ENCODE measurements around the gene PDLIM5.
A peak's percentile ranks its signal among the peaks of the same experiment; 100 is the strongest.
"Not testable (repeated sequence)": the region's sequence is repeated elsewhere in the genome, so short reads cannot be mapped to it uniquely, and the experiment has no call there.

PDLIM5 gene

DNA sequence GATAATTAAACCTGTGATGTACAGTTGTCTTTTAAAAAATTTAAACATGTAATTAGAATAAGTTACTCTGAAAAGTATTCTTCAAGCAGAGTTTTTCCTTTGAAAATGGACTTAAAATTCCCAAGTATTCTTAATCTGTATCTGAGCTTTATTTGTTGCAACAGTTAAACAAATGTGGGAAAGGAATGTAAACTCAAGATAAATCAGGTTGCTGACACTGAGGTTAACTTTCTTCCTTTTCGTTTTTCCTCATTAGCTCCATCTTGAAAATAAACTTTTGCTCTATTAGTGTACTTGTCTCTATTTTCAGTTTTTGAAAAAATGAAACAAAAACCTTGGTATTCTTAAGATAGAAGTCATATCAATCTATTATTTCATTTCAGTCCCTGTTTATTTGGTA is 161.5 kb downstream of the PDLIM5 start:
- no peak overlapping the region for H3K27ac ChIP-seq
- H3K27me3 ChIP-seq (ENCODE audit: control insufficient read depth, insufficient read depth, low read length), result no peaks in the 10 kb centered on the region
- no peak overlapping the region for H3K9ac ChIP-seq
- H3K36me3 ChIP-seq (ENCODE audit: control insufficient read depth, insufficient read depth, low read length), result no peaks in the 10 kb centered on the region
- TF ChIP-seq CTCF (IDR thresholded peaks at IDR 0.05), result no peak
- no peaks in the 10 kb centered on the region for H3K79me2 ChIP-seq
- H3K4me3 ChIP-seq (ENCODE audit: low read depth, low read length), result no peak overlapping the region
- H3K9me3 ChIP-seq (ENCODE audit: control insufficient read depth, low read length), result no peaks in the 10 kb centered on the region
- no peak overlapping the region for H2AFZ ChIP-seq
- H3K4me1 ChIP-seq, result no peaks in the 10 kb centered on the region
- no peak overlapping the region for H3K4me2 ChIP-seq (ENCODE audit: low read length)

GRCh38 chr4:94615451-94615850 is 163.7 kb downstream of the PDLIM5 start:
- H3K9ac ChIP-seq, result no peak overlapping the region
- no peaks in the 10 kb centered on the region for H3K79me2 ChIP-seq
- no peak overlapping the region for H3K4me3 ChIP-seq (ENCODE audit: low read depth, low read length)
- H3K4me2 ChIP-seq (ENCODE audit: low read length), result no peak overlapping the region
- no peak overlapping the region for H2AFZ ChIP-seq
- no peaks in the 10 kb centered on the region for H3K9me3 ChIP-seq (ENCODE audit: control insufficient read depth, low read length)
- no peak overlapping the region for H3K27ac ChIP-seq
- H3K36me3 ChIP-seq (ENCODE audit: control insufficient read depth, insufficient read depth, low read length), result no peaks in the 10 kb centered on the region
- TF ChIP-seq CTCF (IDR thresholded peaks at IDR 0.05), result no peak
- no peaks in the 10 kb centered on the region for H3K4me1 ChIP-seq
- H3K27me3 ChIP-seq (ENCODE audit: control insufficient read depth, insufficient read depth, low read length), result no peaks in the 10 kb centered on the region

DNA sequence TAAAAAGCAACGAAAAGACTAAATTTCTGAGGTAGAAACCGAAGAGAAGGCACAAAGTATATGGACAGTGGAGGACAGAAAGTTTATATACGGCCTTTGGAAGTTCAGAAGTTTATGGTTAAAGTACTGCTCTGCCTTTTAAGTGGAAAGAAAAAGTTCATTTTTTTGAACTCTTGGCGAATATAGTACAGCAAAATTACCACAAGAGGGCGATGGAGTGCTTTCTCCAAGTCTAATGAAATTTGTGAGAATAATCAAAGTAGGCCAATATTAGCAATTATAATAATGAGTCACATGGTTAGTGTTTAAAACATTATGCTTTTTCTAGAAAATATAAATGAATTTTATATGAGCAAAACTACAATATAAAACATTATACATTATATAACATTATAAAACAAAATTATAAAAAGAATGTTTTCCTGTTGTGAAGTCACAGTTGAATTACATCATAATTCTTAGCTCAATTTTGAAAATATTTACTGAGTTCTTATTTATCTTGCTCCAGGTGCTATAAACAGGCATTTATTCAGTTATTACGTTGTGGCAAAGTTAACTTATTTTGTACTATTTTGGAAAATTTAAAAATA is 169.8 kb downstream of the PDLIM5 start:
- H3K79me2 ChIP-seq, result no peaks in the 10 kb centered on the region
- H2AFZ ChIP-seq, result no peak overlapping the region
- no peaks in the 10 kb centered on the region for H3K27me3 ChIP-seq (ENCODE audit: control insufficient read depth, insufficient read depth, low read length)
- no peak overlapping the region for H3K9ac ChIP-seq
- H3K27ac ChIP-seq, result no peak overlapping the region
- no peaks in the 10 kb centered on the region for H3K4me1 ChIP-seq
- no peak overlapping the region for H3K4me2 ChIP-seq (ENCODE audit: low read length)
- no peaks in the 10 kb centered on the region for H3K9me3 ChIP-seq (ENCODE audit: control insufficient read depth, low read length)
- H3K36me3 ChIP-seq (ENCODE audit: control insufficient read depth, insufficient read depth, low read length), result no peaks in the 10 kb centered on the region
- TF ChIP-seq CTCF (IDR thresholded peaks at IDR 0.05), result peak; percentile 51
- no peak overlapping the region for H3K4me3 ChIP-seq (ENCODE audit: low read depth, low read length)

GRCh38 chr4:94623126-94623911 is 171.6 kb downstream of the PDLIM5 start:
- Histone ChIP-seq H3K27me3 (ENCODE audit: control insufficient read depth, insufficient read depth, low read length) (no peaks in the 10 kb centered on the region), H3K36me3 (ENCODE audit: control insufficient read depth, insufficient read depth, low read length) (no peaks in the 10 kb centered on the region), H2AFZ (no peak overlapping the region), H3K4me1 (no peaks in the 10 kb centered on the region), H3K9ac (no peak overlapping the region), H3K9me3 (ENCODE audit: control insufficient read depth, low read length) (no peaks in the 10 kb centered on the region), H3K27ac (no peak overlapping the region), H3K79me2 (no peaks in the 10 kb centered on the region), H3K4me3 (ENCODE audit: low read depth, low read length) (no peak overlapping the region), H3K4me2 (ENCODE audit: low read length) (no peak overlapping the region)
- TF ChIP-seq CTCF (IDR thresholded peaks at IDR 0.05), result no peak

DNA sequence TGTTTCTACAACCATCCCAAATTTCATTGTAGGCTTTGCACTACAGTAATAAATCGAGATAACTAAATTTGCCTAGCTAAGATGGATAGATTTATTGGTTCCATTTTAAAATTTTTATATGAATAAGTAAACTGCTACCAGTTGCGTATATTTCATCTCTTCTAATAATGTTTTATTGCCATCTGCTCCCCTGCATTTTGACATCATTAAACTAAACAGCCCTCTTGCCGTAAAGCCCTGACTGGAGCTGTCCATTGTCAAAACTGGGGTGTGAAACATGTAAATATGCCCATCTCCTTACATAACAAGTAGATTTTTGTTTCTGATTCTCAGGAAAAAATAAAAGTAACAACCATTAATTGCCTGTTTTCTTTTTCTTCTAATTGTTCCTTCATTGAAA is 175.2 kb downstream of the PDLIM5 start:
- Histone ChIP-seq H3K9me3 (ENCODE audit: control insufficient read depth, low read length) (no peaks in the 10 kb centered on the region), H3K4me2 (ENCODE audit: low read length) (no peak overlapping the region), H3K27ac (no peak overlapping the region), H3K27me3 (ENCODE audit: control insufficient read depth, insufficient read depth, low read length) (no peaks in the 10 kb centered on the region), H3K4me1 (no peaks in the 10 kb centered on the region), H3K9ac (no peak overlapping the region), H3K36me3 (ENCODE audit: control insufficient read depth, insufficient read depth, low read length) (no peaks in the 10 kb centered on the region), H3K79me2 (no peaks in the 10 kb centered on the region), H3K4me3 (ENCODE audit: low read depth, low read length) (no peak overlapping the region), H2AFZ (no peak overlapping the region)
- TF ChIP-seq CTCF (IDR thresholded peaks at IDR 0.05), result no peak

GRCh38 chr4:94629058-94629457 is 177.3 kb downstream of the PDLIM5 start:
- H3K9me3 ChIP-seq (ENCODE audit: control insufficient read depth, low read length); H3K27me3 ChIP-seq (ENCODE audit: control insufficient read depth, insufficient read depth, low read length); H3K27ac ChIP-seq; H3K4me1 ChIP-seq; H2AFZ ChIP-seq; H3K36me3 ChIP-seq (ENCODE audit: control insufficient read depth, insufficient read depth, low read length); H3K9ac ChIP-seq; H3K4me2 ChIP-seq (ENCODE audit: low read length); H3K79me2 ChIP-seq; H3K4me3 ChIP-seq (ENCODE audit: low read depth, low read length): not testable (repeated sequence)

All from parathyroid adenoma (tissue), 2 donors.